Psoas muscle (tissue), 8 donors: ENCODE results near the gene AIG1. TPM values are rescaled to one million over a fixed set of nuclear protein-coding genes. Genes with fewer than 3 reads are reported as not detected.

Experiments
- ATAC-seq, 4 donors: fragments of 200-7000 bp; cut with Tn5 transposase; one replicate each; pipeline ENCODE4 v1.9.1; 2020; ENCODE audit warnings: moderate library complexity in 3 of 4, mild to moderate bottlenecking in 2 of 4
- DNase-seq, 2 donors: peaks; one replicate each; pipeline ENCODE4 v3.0.0-alpha.2; 2020
- H3K27ac ChIP-seq: fragments of 200-600 bp; one replicate; pipeline ENCODE4 v1.8.0; 2022
- H3K27me3 ChIP-seq, 3 donors: fragments of 200-600 bp in 1 of 3; one replicate each; pipeline versions ENCODE4 v1.6.1 to v1.8.0; 2013 to 2022; ENCODE audit warnings: low read length in 2 of 3, mild to moderate bottlenecking in 2 of 3, moderate library complexity in 1 of 3; ENCODE audit not compliant: insufficient read depth in 3 of 3
- H3K36me3 ChIP-seq, 2 donors: fragments of 200-600 bp in 1 of 2; one replicate each; pipeline versions ENCODE4 v1.6.1 to v1.8.0; 2013 to 2022; ENCODE audit warnings: low read depth in 1 of 2, mild to moderate bottlenecking in 1 of 2, moderate library complexity in 1 of 2; ENCODE audit not compliant: insufficient read depth in 1 of 2
- H3K4me1 ChIP-seq: fragments of 200-600 bp; one replicate; pipeline ENCODE4 v1.8.0; 2022
- H3K4me3 ChIP-seq: fragments of 200-600 bp; one replicate; pipeline ENCODE4 v1.8.0; 2022; ENCODE audit warnings: mild to moderate bottlenecking
- H3K9me3 ChIP-seq: fragments of 200-600 bp; one replicate; pipeline ENCODE4 v1.8.0; 2022
- CTCF ChIP-seq: fragments of 200-600 bp; IDR thresholded peaks from one replicate; pipeline ENCODE4 v1.8.0; 2022; ENCODE audit warnings: antibody characterized with exemption
- WGBS, 3 donors: extraction: QIAGEN DNeasy Blood & Tissue Kit; methylation state at CpG; one replicate each; pipeline versions ENCODE4 v1.1.6 to v1.1.7; 2013; 5-methylcytosine and 5-hydroxymethylcytosine counted together
- intact Hi-C, 2 donors: fragments of 100-400 bp; cut with DNase I; formaldehyde crosslinking; loops; one replicate each; pipeline versions ENCODE4 v1.11.0 to v1.14.2; 2022
- polyA plus RNA-seq, 3 donors: library from polyadenylated mRNA; stranded (reverse); fragments of 200-250 nt; gene quantifications; one replicate each; pipeline ENCODE4 v1.2.3, GENCODE V29; 2013
- total RNA-seq, 4 donors: library from RNA; stranded (reverse); fragmentation: NEBNext Ultra II Directional in 2 of 4; extraction: Animal tissue kit (Norgen Biotek cat#: 25700) in 2 of 4; gene quantifications; one replicate each; pipeline versions ENCODE4 v1.2.1 to v1.2.4, GENCODE V29; 2021 to 2023
- donor health status: healthy with polysubstance abuse.
- donor health status: DM: no; HTN: no; CAD: no; lungs with moderate emphysema.
- donor health status: Bipolar disorder and iron deficiency.
- donor health status: healthy.
- donor health status: DM: yes; HTN: yes; CAD: no.
- donor health status: DM: no; HTN: no; CAD: no.
- donor health status: DM: no; HTN: no; CAD: no.
- donor health status: DM: yes; HTN: yes; CAD: no.

The AIG1 gene
- total and polyA plus RNA-seq, 7 donors: 4.0 to 24.6 (median 5.8) TPM

GRCh38 chr6:143021543-143021942 lies 39.1 kb upstream of the AIG1 start:
- Histone ChIP-seq H3K27ac (no peak overlapping the region), H3K9me3 (peaks cover 7% of the 10 kb centered on the region), H3K4me3 (no peak overlapping the region), H3K27me3 (no peaks in the 10 kb centered on the region), H3K4me1 (no peaks in the 10 kb centered on the region), H3K36me3 (no peaks in the 10 kb centered on the region)
- ATAC-seq (no peak), DNase-seq (no peak)
- no peak for TF ChIP-seq CTCF
- WGBS, 3 donors: 92 to 98% (median 93%) methylated on average over 6 of the region's 6 CpGs
- intact Hi-C loops: loop anchor here (10.0 kb wide), 2 partner anchors 67 to 547 kb away; no protein-coding TSS in a partner anchor

GRCh38 chr6:143022587-143022986 lies 38.1 kb upstream of the AIG1 start:
- intact Hi-C loops: loop anchor here (10.0 kb wide), 2 partner anchors 68 to 548 kb away; no protein-coding TSS in a partner anchor
- H3K9me3 ChIP-seq: no peaks in the 10 kb centered on the region
- no peak overlapping the region for H3K4me3 ChIP-seq
- no peak overlapping the region for H3K27ac ChIP-seq
- DNase-seq (no peak), ATAC-seq (no peak)
- H3K27me3 ChIP-seq: no peaks in the 10 kb centered on the region
- no peak for TF ChIP-seq CTCF
- 57 to 84% (median 81%) methylated on average over 2 of the region's 2 CpGs for WGBS, 3 donors
- no peaks in the 10 kb centered on the region for H3K4me1 ChIP-seq
- no peaks in the 10 kb centered on the region for H3K36me3 ChIP-seq

- Histone ChIP-seq H3K4me1 (no peaks in the 10 kb centered on the region), H3K36me3 (no peaks in the 10 kb centered on the region), H3K27ac (no peak overlapping the region), H3K27me3 (no peaks in the 10 kb centered on the region), H3K4me3 (no peak overlapping the region), H3K9me3 (no peaks in the 10 kb centered on the region)
- TF ChIP-seq CTCF: no peak
- 28 to 74% (median 40%) methylated on average over 1 of the region's 1 CpG for WGBS, 3 donors
- intact Hi-C loops: loop anchor here (10.0 kb wide), 2 partner anchors 69 to 549 kb away; no protein-coding TSS in a partner anchor
- no peak for DNase-seq
- peak in 2 of 4 donors; percentile 17 to 47 for ATAC-seq
Observed at GRCh38 chr6:143023695-143024094, 37.0 kb upstream of the AIG1 start.

- H3K27me3 ChIP-seq: no peaks in the 10 kb centered on the region
- intact Hi-C loops: loop anchor here (5.0 to 10.0 kb wide), 3 partner anchors 70 to 550 kb away; no protein-coding TSS in a partner anchor
- H3K27ac ChIP-seq: no peak overlapping the region
- DNase-seq (no peak), ATAC-seq (no peak)
- no peaks in the 10 kb centered on the region for H3K4me1 ChIP-seq
- no peak overlapping the region for H3K4me3 ChIP-seq
- no peaks in the 10 kb centered on the region for H3K36me3 ChIP-seq
- TF ChIP-seq CTCF: no peak
- H3K9me3 ChIP-seq: no peaks in the 10 kb centered on the region
Observed at GRCh38 chr6:143024977-143025376, 35.7 kb upstream of the AIG1 start.
